C4-2B (cell line): ENCODE measurements around the gene NF2.

Experiments used
- H3K27ac ChIP-seq: fragments of 450-650 bp; 2 replicates; pipeline ENCODE4 v1.5.1; 2017
- CTCF ChIP-seq: fragments of 450-650 bp; conservative IDR thresholded peaks from 2 replicates; pipeline ENCODE4 v1.5.1; 2017; ENCODE audit warnings: mild to moderate bottlenecking
- ZFX ChIP-seq: fragments of 450-650 bp; IDR thresholded peaks from 2 replicates; pipeline ENCODE4 v1.6.1; 2017

Gene NF2

DNA sequence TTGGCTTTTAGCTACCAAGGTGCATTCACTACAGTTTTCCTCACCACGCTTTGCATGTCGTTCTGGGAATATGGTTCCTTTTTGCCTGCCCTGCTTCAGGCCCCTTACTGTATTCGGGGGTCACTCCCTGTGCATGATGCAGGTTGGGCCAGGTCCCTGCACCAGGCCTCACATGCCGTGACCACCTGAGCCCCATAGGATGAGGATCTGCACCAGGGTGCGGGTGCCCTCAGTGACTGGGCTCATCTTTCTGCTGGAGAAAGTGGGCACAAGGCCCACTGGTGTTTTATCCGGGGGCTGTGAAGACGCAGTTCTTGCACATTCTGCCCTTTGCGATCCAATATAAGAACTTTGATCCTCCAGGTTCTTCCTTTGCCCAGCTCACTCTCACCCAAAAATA is 70.7 kb downstream of the NF2 start:
- H3K27ac ChIP-seq, result no peak overlapping the region
- TF ChIP-seq ZFX (no peak), CTCF (no peak)

DNA sequence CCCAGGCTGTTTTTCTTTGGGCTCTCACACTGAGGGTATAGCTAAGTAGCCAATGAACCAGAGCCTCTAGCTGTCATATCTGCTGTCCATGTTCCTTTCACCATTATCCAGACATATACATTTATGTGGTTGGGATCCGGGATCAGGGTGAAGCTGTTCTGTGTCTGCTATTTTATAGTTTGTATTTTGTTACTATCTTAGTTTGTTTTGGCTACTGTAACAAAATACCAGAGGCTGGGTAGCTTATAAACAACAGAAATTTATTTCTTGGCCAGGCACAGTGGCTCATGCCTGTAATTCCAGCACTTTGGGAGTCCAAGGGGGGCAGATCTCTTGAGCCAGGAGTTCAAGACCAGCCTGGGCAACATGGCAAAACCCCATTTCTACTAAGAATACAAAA is 75.9 kb downstream of the NF2 start:
- peak overlapping the region; percentile 44 for H3K27ac ChIP-seq
- TF ChIP-seq CTCF (no peak), ZFX (no peak)

- H3K27ac ChIP-seq, result no peak overlapping the region
- TF ChIP-seq CTCF (no peak), ZFX (no peak)
These were observed 80.1 kb downstream of the NF2 start for GRCh38 chr22:29683536-29683935.

DNA sequence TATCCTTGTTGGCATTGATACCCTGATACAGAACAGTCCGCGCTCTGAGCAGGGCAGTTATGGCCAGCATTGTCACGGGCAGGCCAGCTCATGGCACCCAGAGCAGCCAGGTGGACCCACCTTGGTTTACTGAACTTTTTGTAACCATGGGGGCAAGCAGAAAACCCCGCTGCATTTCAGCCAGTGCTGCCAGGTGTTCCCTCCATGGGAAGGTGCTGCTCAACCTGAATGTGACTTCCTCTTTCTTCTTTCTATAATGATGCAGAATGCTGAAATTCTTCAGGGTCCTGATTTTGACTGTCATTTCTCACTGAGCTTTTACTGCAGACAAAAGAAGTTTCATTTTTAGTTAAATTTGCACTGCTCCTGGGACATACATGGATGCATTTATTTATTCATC is 80.8 kb downstream of the NF2 start:
- H3K27ac ChIP-seq, result no peak overlapping the region
- no peak for TF ChIP-seq CTCF
- TF ChIP-seq ZFX, result no peak

DNA sequence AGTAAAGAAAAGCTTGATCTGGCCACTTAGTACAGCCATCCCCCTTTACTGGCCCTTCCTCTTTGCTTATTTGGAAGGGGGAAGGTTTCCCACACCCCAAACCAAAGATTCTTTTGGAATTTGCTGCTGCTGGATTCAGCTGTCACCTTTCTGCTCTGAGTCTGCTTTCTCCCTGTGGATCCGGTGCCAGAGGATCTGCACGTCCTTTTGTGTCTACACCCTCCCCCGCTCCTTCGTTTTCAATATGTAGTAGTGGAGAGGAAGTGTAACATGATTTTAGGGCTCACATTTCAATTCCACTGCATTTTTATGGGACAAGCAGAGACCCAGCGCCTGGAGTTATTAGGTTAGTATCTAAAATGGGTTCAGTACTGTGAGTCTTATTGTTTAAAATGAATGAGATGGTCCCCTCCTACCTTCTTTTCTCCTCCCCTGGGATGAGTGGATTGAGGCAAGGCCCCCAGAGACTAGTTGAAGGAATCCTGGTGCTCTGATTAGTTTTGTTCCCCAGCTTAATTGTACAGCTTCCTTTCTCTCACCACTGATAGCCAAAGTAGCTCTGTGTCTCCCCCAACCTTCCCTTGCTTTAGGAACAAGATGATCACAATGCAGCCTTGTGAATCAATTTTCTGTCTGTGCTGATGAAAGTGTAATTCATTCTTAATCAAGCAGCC is 85.9 kb downstream of the NF2 start:
- H3K27ac ChIP-seq, result no peak overlapping the region; the same call in 1 of the 2 replicates
- TF ChIP-seq ZFX (no peak), CTCF (no peak)

DNA sequence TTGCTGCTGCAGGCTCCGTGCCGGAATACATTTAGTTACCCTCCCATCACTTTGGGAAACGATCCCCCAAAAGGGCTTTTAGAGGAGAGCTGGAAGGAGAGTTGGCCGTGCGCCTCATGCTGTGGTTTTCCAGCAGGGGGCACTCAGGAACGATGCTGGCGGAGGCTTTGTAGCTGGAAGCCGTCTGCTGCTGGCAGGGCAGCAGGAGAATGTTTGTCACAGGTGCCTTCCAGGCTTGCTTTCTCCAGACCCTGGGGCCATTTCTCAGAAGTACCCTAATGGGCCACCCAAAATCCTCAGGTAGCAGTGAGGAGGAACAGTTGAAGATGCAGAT is 86.4 kb downstream of the NF2 start:
- TF ChIP-seq ZFX (no peak), CTCF (peak; percentile 92)
- H3K27ac ChIP-seq, result no peak overlapping the region; the same call in 1 of the 2 replicates

GRCh38 chr22:29690476-29690875 is 87.0 kb downstream of the NF2 start:
- no peak for TF ChIP-seq CTCF
- TF ChIP-seq ZFX, result no peak
- H3K27ac ChIP-seq, result no peak overlapping the region
